HG03196 (cell line): ENCODE measurements around the gene RPTOR.

ENCODE experiments used
- ATAC-seq: cut with Tn5 transposase; IDR thresholded peaks from one replicate; pipeline ENCODE4 v1.9.1; 2021; ENCODE audit not compliant: unreplicated experiment

Gene RPTOR

DNA sequence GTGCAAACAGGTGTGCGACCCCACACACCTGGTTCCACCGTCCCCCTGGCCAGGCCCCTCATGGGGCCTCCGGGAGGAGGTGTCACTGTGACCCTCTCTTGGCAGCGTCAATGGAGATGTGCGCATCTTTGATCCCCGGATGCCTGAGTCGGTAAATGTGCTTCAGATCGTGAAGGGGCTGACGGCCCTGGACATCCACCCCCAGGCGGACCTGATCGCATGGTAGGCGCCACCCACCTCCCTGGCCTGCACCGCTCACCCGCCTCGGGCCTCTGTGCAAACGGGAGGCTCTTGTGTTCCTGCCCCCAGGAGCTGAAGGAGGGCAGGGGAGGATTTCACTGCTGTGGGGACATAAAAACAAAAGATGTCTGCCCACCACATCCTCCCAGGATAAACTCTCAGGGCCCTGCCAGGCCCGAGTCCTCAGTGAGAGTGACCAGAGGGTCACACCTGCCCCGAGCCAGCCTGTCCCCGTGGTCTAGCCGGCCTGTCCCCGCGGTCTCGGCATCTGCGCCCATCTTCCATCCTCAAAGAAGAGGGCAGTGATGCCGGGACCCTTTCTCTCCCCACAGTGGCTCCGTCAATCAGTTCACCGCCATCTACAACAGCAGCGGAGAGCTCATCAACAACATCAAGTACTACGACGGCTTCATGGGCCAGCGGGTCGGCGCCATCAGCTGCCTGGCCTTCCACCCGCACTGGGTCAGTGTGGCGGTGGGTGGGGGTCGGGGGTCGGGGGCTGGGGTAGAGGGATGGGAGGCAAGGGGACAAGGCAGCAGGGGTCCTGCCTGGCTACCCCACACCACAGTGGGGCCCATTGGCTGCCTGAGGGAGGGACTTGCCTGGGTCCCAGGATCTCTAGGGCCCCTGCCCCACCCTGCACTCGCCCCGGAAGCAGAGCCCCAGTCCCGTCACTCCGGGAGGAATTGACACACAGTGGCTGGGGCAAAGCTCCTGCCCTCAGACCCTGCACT is 418.0 kb downstream of the RPTOR start:
- ATAC-seq = no peak

DNA sequence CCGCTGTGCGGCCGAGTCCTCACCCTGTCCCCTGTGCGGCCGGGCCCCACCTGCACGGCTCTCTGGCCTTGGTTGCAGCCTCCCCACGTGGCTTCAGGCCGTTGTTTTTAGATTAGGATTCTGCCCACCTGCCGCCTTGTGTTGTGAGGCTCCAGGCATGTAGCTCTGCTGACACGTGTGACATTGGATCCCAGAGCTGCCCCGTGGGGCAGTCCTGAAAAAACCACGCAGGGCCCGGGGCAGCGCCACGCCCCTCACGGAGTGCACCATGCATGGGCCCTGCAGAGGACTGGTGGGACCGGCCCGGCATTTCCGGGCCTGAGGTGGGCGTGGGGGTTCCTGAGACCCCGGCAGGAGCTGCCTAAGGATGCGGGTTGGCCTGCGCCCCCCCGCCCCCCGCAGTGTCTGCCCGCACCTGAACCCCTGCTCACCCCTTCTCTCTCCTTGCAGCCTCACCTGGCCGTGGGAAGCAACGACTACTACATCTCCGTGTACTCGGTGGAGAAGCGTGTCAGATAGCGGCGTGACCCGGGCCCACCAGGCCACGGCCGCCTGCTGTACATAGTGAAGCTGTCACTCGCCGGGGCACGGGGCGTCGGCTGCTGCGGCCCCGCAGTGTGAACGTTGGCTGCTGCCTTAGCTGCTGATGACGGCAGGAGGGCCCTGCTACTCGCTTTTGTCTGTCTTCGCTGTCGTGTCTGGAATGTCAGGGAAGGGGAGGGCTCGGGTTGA is 419.3 kb downstream of the RPTOR start:
- no peak for ATAC-seq

DNA sequence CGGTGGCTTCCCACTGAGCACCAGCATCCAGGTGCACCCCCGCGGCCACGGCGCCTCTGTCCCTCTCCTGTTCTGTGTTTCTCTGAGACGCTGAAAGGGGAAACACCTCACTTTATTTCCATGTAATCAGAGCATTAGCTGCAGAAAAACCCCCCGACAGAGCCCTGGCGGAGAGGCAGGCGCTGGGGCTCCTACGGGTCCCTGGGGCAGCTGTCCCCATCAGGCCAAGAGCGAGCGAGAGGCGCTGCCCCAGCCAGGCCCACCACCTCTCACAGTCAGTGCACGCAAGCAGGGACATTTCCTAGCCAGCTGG is 419.9 kb downstream of the RPTOR start:
- no peak for ATAC-seq

DNA sequence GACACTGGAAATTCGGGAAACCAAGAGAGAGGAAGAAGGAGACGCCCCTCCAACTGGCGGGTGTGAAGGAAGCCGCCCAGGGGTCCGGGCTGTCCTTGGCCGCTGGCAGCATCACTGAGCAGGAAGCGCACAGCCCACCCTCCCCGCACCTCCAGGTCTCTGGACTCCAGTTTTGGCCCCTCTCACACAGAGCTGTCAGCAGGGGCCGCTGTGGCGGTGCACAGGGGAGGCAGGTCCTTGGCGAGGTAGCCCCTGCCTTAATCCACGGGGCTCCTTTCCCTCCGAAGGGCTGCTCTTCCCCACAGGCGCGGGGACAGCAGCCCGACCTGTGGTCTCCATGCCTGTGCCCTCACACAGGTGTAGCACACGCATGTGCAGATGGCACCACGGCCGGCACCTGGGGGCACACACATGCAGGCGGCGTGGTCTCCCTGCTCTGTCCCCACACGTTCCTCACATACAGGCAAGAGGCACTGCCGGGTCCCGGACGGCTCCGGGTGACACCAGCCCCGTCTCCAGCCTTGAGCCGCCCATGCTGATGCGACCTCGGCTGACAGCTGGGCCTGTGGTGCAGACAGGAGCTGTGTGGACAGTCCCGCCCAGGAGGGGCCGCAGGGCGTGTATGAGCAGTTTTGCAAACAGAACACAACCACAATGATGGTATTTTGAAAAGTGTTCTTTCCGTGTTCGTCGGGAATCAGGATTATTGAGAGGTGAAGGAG is 420.4 kb downstream of the RPTOR start:
- ATAC-seq = no peak

DNA sequence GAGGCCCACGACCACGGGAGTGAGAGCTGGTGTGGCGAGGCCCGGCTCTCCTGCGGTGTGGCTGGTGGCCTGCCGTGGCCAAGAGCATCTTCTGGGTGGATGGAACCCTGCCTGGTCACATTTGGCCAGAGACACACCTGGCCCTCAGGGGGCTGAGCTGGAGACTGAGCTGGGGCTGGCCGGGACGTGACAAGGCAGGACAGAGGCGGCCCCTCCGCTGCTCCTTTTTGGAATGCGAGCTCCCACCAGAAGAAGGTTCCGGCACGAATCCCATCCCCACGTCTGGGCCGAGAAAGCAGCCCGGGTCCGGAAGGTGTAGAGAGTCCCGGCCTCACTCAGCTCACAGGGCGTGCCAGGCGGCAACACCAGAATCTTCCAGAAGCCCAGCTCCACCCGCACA is 421.0 kb downstream of the RPTOR start:
- no peak for ATAC-seq

DNA sequence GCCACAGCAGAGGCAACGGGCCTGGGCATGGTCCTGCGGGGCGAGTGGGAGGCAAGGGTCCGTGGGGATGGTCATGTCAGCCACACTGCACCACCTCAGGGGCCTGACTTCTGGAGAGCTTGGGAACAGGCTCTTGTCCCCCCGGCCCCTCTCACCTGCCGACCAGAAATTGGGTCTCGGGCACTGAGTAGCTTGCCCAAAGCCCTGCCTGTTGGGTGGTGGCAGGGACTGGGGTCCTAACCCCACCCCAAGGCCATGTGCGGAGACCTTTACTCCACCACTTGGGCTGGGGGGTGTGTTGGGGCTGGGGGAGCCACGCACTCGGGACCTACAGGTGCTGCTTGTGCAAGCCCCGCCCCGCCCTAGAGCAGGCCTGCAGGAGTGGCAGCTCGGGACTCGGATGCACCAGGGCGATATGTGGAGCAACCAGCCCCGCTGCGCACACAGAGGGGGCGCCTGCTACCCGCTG is 422.8 kb downstream of the RPTOR start:
- no peak for ATAC-seq

DNA sequence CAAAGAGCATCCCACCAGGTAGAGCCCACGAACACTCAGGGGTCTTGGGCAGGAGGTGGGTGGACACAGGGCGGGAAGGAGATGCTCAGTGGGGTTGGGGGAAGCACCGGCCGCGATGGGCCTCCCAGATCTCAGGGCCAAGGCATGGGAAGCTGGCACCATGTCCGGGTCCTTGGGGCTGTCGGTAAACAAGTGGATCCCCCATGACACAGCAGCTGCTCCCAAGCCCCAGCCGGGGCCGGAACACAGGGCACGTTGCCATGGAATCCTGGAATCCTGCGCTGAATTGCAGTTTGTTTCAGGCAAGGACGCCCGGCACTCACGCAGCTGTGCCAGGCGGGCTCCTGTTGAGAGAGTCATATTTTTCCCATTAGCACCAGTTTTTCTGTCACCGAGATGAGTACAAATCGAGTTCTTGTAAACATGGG is 424.0 kb downstream of the RPTOR start:
- no peak for ATAC-seq

DNA sequence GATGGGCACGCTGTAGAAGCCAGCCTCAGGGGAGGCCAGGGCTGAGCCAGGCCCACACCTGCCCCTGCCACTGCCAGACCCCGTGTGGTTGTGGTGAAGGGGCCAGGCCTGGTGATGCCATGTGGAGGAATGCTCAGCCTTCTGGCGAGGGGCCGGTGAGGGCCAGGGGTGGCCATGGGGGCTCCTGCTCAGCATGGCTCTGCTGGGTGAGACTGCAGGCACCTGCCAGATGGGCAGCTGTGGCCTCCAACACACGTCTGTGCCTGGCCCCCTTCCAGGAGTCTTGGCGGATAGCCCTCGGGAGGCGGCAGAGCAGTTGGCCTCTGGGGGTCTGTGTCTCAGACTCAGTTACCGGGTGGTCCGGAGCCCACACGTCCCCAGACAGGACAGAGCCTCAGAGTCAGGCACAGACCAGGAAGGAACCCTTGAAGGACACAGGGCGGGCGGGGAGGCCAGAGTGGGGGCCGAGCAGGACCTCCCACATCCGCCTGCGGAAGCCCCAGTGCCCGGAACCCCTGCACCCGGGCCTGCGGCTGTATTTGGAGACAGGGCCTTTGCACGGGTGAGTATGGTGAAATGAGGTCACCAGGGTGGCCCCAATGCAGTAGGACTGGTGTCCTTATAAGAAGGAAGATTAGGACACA is 424.5 kb downstream of the RPTOR start:
- ATAC-seq = no peak

DNA sequence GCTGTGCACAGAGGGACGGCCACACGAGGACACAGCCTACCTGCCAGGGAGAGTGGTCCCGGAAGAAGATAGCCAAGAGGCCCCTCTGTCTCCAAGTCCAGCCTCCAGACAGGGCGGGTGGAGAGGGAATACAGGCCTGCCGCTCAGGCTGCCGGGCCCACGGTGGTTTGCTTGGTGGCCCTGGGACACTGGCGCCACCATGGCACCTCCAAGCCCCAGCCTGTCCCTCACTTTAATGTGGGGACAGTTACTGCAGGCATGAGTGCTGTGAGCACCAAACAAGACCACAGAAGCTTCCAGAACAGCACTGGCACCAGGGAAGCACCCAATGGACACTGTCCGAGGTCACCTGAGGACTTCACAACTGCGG is 425.0 kb downstream of the RPTOR start:
- ATAC-seq = no peak

DNA sequence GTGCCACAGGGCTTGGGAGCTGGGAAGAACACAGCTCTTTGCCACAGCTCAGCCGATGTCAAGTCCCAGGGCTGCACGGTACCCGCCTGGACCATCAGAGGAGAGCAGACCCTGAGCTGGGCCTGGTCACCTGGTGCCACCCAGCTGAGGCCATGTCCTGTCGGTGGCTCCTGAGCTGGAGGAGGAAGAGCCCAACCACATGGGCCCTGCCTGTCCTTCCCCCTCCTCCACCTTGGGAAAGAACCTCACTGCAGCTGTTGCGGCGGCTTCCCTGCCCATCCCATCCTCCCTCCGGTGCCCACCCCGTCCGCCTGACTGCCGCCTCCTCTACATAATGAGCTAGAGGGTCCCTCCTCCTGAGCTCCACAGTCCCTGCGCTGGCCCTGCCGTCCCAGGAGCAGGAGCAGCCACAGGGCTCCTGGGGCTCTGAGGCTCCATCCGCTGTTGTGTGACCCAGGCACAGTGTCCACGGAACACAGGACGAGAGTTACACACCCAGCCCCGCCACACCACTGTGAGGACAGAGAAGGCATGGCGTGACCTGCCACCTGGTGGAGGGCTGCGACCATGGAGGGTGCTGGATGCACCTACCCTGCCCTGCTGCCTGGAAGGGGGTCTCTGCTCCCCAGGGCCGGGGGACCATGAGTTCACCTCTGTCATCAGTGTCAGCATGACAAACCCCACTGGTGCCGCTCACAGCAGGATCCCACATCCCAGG is 425.6 kb downstream of the RPTOR start:
- no peak for ATAC-seq

DNA sequence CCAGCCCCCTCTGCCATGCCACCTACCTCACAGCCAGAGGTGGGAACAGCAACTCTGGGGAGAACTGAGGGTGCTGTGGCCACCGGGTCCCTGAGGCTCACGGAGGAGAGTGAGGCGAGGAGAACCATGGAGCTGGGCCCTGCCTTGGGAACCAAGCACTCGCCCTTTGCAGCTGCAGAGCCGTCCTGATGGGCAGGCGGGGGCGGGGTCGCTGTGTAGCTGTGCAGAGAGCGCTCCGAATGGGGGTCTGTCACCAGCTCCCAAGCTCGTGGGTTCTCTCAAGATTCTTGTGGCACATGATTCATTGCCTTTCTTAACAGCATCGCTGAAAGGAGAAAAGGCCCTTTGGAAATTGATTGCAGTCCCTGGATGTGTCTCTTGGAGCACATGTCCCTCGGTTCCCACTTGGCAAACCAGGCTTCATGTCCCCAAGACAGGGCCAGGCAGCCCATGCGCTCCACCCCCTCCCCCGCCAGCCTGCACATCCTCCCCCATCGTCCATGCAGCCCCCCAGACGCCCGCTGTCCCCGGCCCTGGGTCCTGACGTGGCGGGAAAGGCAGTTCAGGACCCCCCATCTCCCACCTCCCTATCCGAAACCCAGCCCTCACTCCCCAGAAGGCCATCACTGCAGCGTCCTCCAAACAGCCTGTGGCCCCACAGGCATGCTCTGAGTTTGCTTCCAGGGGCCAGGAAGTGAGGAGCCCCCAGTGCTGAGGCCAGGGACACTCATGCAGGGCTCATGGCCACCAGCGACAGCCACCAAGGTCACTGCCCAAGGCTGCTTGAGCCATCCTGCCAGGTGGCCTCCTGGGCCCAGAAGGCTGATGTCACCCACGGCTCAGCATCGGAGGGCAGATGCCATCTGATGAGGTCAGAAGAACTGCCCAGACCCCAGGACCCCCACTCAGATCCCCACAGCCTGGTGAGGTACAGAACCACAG is 426.4 kb downstream of the RPTOR start:
- no peak for ATAC-seq

DNA sequence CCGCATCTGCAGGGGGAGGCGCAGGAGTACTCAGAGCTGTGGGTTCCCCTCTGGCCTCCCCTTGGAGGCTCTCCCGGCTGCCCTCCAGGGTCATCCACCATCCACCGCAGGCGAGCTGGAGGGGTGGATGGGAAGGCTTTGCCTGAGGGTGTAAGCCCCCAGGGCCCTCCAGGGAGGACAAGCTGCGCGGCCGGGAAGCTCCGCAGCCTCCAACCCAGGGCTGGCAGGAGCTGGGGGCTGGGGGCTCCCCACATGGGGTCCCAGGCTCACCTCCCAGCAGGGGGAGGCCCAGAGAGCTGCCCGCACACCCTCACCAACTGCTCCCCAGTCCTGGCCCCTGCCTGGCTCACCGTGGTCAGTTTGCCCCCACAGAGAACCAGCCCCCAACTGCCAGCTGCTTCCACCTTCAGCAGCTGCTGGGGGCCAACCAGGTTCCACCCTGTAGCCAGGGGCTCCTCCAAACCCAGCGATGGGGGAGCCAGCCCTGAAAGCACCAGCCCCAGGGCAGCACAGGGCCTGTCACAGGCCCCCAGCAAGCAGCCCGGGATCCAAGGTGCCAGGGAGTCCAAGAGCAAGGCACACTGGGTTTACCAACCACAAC is 427.2 kb downstream of the RPTOR start:
- ATAC-seq = no peak

DNA sequence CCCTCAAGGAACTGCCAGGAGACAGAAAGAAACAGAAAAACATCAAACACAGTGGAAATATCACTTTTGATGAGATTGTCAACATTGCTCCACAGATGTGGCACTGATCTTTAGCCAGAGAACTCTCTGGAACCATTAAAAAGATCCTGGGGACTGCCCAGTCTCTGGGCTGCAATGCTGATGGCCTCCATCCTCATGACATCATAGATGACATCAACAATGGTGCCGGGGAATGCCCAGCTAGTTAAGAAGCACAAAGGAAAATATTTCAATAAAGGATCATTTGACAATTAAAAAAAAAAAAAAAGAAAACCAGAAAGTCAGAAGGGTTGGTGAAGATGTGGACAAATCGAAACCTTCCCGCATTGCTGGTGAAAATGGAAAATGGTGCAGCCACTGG is 432.1 kb downstream of the RPTOR start:
- no peak for ATAC-seq

DNA sequence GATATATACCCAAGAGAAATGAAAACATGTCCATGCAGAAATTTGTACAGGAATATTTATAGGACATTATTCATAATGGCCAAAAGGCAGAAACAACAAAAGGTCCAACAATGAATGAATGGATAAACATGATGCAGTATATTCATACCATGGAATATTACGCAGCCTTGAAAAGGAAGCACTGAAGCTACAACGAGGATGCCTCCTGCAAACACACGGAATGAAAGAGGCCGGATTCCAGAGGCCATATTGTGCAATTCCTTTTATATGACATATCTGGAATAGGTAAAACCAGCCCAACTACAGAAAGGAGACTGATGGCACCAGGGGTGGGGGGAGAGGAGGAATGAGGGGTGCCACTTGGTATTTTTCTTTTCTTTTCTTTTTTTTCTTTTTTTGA is 432.5 kb downstream of the RPTOR start:
- ATAC-seq = no peak

DNA sequence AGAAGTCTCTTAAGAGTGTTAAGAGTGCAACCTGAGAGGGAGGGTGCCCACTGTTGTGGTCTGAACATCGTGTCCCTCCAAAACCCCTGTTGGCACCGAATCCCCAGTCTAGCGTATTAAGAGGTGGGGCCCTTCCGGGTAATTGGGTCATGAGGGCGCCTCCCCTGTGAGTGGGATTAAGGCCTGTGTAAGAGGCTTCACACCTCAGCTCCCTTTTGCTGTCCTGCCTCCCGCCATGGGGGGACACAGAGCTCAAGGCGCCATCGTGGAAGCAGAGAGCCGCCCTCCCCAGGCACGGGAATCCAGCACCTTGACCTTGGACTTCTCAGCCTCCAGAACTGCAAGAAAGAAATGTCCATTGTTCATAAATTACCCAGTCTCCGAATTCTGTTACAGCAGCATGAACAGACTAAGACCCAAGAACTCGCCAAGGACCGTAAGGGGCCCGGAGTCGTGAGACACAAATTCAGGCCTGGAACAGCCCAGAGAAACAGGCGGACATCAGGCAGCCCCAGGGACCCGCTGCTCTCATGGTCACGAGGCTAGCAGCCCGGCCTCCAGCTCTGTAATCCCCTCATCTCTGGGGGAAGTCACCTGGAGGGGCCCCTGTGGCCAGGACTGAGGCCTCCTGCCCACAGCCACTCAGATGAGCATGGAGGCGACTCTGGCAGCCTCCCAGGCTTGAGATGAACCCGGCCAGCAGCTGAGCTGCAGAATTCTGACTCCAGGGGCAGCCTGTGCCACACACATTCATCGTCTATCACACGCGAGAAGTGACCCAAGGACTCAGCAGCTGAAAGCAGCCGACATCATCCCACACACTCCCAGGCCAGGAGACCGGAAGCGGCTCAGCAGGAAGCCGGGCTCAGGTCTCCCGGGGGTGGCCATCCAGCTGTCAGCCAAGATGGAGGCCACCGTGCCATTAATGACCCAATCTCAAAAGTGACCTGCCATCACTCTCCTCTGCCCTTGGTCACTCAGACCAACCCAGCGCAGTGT is 434.2 kb downstream of the RPTOR start:
- ATAC-seq = no peak

DNA sequence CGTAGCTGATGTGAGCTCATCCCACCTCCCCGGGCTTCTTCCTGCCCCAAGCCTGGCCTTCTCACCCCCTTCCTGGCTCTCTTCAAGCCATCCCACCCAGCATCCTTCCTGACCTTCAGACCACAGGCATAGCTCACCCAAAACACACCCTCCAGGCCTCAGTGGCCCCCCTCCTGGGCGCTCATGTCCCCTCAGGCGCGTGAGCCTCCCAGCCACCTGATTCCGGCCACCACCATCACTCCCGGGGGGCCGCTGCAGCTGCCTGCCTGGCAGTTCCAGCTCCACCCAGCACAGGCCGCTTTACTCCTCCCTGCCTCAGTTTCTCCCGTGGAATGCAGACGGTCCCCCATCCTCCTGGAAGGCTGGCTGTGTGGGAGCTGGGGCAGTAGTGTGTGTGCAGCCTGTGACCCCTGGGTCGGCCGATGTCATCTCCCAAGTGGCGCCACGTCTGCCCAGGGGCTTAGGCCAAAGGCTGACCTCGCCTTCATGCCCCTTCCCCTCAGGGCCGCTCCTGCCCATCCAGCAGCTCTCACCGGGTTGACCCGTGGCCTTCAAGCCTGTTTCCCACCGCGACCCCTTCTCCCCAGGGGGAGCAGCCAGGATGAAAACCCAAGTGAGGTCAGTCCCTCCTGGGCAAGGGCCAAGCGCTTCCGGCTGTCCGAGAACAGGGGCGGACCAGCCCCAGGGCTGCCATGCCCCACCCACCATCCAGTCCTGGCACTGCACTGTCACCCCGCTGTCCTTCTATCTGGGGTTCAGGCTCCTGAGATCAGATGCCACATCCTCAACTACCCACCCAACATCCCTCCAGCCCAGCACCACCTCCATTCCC is 435.1 kb downstream of the RPTOR start:
- ATAC-seq = no peak
